Measurements from ENCODE around the gene PHACTR1. TPM values are rescaled to one million over a fixed set of nuclear protein-coding genes. Genes with fewer than 3 reads are reported as not detected.

The PHACTR1 gene
- total RNA-seq, 2 experiments from 2014 or later: 1.3 to 2.3 TPM

GRCh38 chr6:12865671-12866181, 149.2 kb downstream of the PHACTR1 start:
- DNase-seq: no peak
- H3K27me3 ChIP-seq (ENCODE audit: control insufficient read depth in 1 of 2, insufficient read depth in 2 of 2, low read length in 2 of 2): peaks cover 0 to 4% of the 10 kb centered on the region in 2 experiments
- no peaks in the 10 kb centered on the region for H3K9me3 ChIP-seq (ENCODE audit: control insufficient read depth in 1 of 2, insufficient read depth in 1 of 2, low read length in 2 of 2)
- H3K4me3 ChIP-seq (ENCODE audit: low read length): no peak overlapping the region
- ChIA-PET POLR2A (no interaction called here), CTCF (no interaction called here)
- TF ChIP-seq CTCF (IDR thresholded peaks at IDR 0.05): no peak
- Mint-ChIP-seq H3K9me3 (no peaks in the 10 kb centered on the region), H3K4me1 (ENCODE audit: low read depth) (no peaks in the 10 kb centered on the region), H3K27ac (no peak overlapping the region), H3K4me3 (no peak overlapping the region), H3K36me3 (ENCODE audit: low read depth) (no peaks in the 10 kb centered on the region), H3K27me3 (peaks cover 18% of the 10 kb centered on the region)
- no peaks in the 10 kb centered on the region for H3K36me3 ChIP-seq (ENCODE audit: insufficient read depth, low read length)
- H3K27ac ChIP-seq (ENCODE audit: low read depth in 1 of 2, low read length in 2 of 2): no peak overlapping the region
- intact Hi-C loops (cut with DNase I, micrococcal nuclease): no loop called here
- H3K4me1 ChIP-seq (ENCODE audit: insufficient read depth, low read length): no peaks in the 10 kb centered on the region
- ATAC-seq (ENCODE audit: poor library complexity): no peak

- ATAC-seq (ENCODE audit: poor library complexity) (no peak), DNase-seq (no peak)
- Histone ChIP-seq H3K4me1 (ENCODE audit: insufficient read depth, low read length) (no peaks in the 10 kb centered on the region), H3K36me3 (ENCODE audit: insufficient read depth, low read length) (no peaks in the 10 kb centered on the region), H3K4me3 (ENCODE audit: low read length) (no peak overlapping the region), H3K9me3 (ENCODE audit: control insufficient read depth in 1 of 2, insufficient read depth in 1 of 2, low read length in 2 of 2) (no peaks in the 10 kb centered on the region), H3K27ac (ENCODE audit: low read depth in 1 of 2, low read length in 2 of 2) (no peak overlapping the region), H3K27me3 (ENCODE audit: control insufficient read depth in 1 of 2, insufficient read depth in 2 of 2, low read length in 2 of 2) (peaks cover 0 to 4% of the 10 kb centered on the region in 2 experiments)
- H3K4me1 Mint-ChIP-seq (ENCODE audit: low read depth): no peaks in the 10 kb centered on the region
- intact Hi-C loops (cut with DNase I, micrococcal nuclease): no loop called here
- no peaks in the 10 kb centered on the region for H3K9me3 Mint-ChIP-seq
- ChIA-PET POLR2A (interaction anchor here (1.0 kb wide), 1 partner anchor 7 kb away, joined by 3 read pairs; no protein-coding TSS in a partner anchor), CTCF (no interaction called here)
- no peak for TF ChIP-seq CTCF (IDR thresholded peaks at IDR 0.05)
- no peak overlapping the region for H3K4me3 Mint-ChIP-seq
- H3K27ac Mint-ChIP-seq: no peak overlapping the region
- peaks cover 17% of the 10 kb centered on the region for H3K27me3 Mint-ChIP-seq
- H3K36me3 Mint-ChIP-seq (ENCODE audit: low read depth): no peaks in the 10 kb centered on the region
Measured at GRCh38 chr6:12866422-12867029, 150.0 kb downstream of the PHACTR1 start.

GRCh38 chr6:12869816-12870432, 153.4 kb downstream of the PHACTR1 start:
- H3K27ac Mint-ChIP-seq: no peak overlapping the region
- ChIA-PET CTCF (no interaction called here), POLR2A (no interaction called here)
- Histone ChIP-seq H3K36me3 (ENCODE audit: insufficient read depth, low read length) (no peaks in the 10 kb centered on the region), H3K4me3 (ENCODE audit: low read length) (no peak overlapping the region), H3K27ac (ENCODE audit: low read depth in 1 of 2, low read length in 2 of 2) (no peak overlapping the region), H3K4me1 (ENCODE audit: insufficient read depth, low read length) (no peaks in the 10 kb centered on the region), H3K9me3 (ENCODE audit: control insufficient read depth in 1 of 2, insufficient read depth in 1 of 2, low read length in 2 of 2) (no peaks in the 10 kb centered on the region), H3K27me3 (ENCODE audit: control insufficient read depth in 1 of 2, insufficient read depth in 2 of 2, low read length in 2 of 2) (peaks cover 0 to 4% of the 10 kb centered on the region in 2 experiments)
- TF ChIP-seq CTCF (IDR thresholded peaks at IDR 0.05): no peak
- intact Hi-C loops (cut with DNase I, micrococcal nuclease): no loop called here
- no peak overlapping the region for H3K4me3 Mint-ChIP-seq
- DNase-seq (no peak), ATAC-seq (ENCODE audit: poor library complexity) (no peak)
- peaks cover 18% of the 10 kb centered on the region for H3K27me3 Mint-ChIP-seq
- H3K9me3 Mint-ChIP-seq: no peaks in the 10 kb centered on the region
- H3K36me3 Mint-ChIP-seq (ENCODE audit: low read depth): no peaks in the 10 kb centered on the region
- no peaks in the 10 kb centered on the region for H3K4me1 Mint-ChIP-seq (ENCODE audit: low read depth)

Measured in CD4-positive, alpha-beta T cell (primary cell).